Adrenal gland (tissue), 12 donors: ENCODE measurements around the gene KIF26B. TPM values are rescaled to one million over a fixed set of nuclear protein-coding genes. Genes with fewer than 3 reads are reported as not detected.

ENCODE experiments used
- DNase-seq, 7 donors: peaks; one replicate each; pipeline ENCODE4 v3.0.0-alpha.2; 2019 to 2020
- H3K27ac ChIP-seq, 5 donors: fragments of 200-600 bp; sonication (generic) in 4 of 5; 1 replicate in 3 of 5; 2 replicates in 2 of 5; pipeline versions ENCODE4 v1.5.1 to v1.8.0; 2016 to 2020; ENCODE audit warnings: mild to moderate bottlenecking in 1 of 5
- H3K27me3 ChIP-seq: fragments of 200-600 bp; 2 replicates; pipeline ENCODE4 v1.8.0; 2021
- H3K36me3 ChIP-seq, 2 donors: fragments of 200-600 bp; replicated peaks in 1 of 2; 1 replicate in 1 of 2; 2 replicates in 1 of 2; pipeline versions ENCODE4 v1.5.1 to v1.8.0; 2018 to 2022
- H3K4me1 ChIP-seq, 2 donors: fragments of 200-600 bp; replicated peaks in 1 of 2; 1 replicate in 1 of 2; 2 replicates in 1 of 2; pipeline versions ENCODE4 v1.5.1 to v1.8.0; 2018 to 2021
- H3K4me3 ChIP-seq, 4 donors: fragments of 200-600 bp; sonication (generic) in 3 of 4; one replicate each; pipeline ENCODE4 v1.5.1; 2016 to 2018
- H3K9me3 ChIP-seq, 3 donors: fragments of 200-600 bp; sonication (generic) in 1 of 3; replicated peaks in 1 of 3; 1 replicate in 2 of 3; 2 replicates in 1 of 3; pipeline versions ENCODE4 v1.5.1 to v1.8.0; 2016 to 2021
- POLR2A ChIP-seq, 2 donors: fragments of 450-650 bp; IDR thresholded peaks; one replicate each; pipeline ENCODE4 v1.6.1; 2017; ENCODE audit warnings: antibody characterized with exemption in 2 of 2, mild to moderate bottlenecking in 2 of 2, moderate library complexity in 1 of 2
- WGBS, 4 donors: extraction: QIAGEN DNeasy Blood & Tissue Kit in 2 of 4; methylation state at CpG; one replicate each; pipeline versions ENCODE4 v1.1.5 to v1.1.7; 2013 to 2017; 5-methylcytosine and 5-hydroxymethylcytosine counted together
- intact Hi-C, 2 donors: fragments of 100-400 bp; cut with DNase I; formaldehyde crosslinking; loops; one replicate each; pipeline versions ENCODE4 v1.14.1 to v1.15.0; 2022 to 2023
- polyA plus RNA-seq, 3 donors: library from polyadenylated mRNA; stranded (reverse); fragments of 200-250 nt in 2 of 3; fragments of 350-450 nt in 1 of 3; fragmentation: Illumina TruSeq in 1 of 3; extraction: RNeasy Lipid Tissue Mini Kit (QIAGEN cat#74804) in 1 of 3; gene quantifications; one replicate each; pipeline ENCODE4 v1.2.3, GENCODE V29; 2013 to 2014
- total RNA-seq, 9 donors: library from RNA; depleted of rRNA in 4 of 9; stranded (reverse); fragments of >200 nt in 4 of 9; fragments of 120-200 nt in 1 of 9; fragmentation: NEBNext Ultra II Directional in 1 of 9; extraction: Animal tissue kit (Norgen Biotek cat#: 25700) in 1 of 9; gene quantifications; one replicate each; pipeline versions ENCODE4 v1.1.0 to v1.2.4, GENCODE V29; 2013 to 2023
- TF ChIP-seq, protein P1 (sequence below), 6 experiments: fragments of 450-650 bp in 4 of 6; fragments of 200-600 bp in 2 of 6; sonication (generic) in 1 of 6; IDR thresholded peaks; 1 replicate in 5 of 6; 2 replicates in 1 of 6; pipeline versions ENCODE4 v1.5.1 to v1.8.0; 2016 to 2021; ENCODE audit warnings: antibody characterized with exemption in 6 of 6, mild to moderate bottlenecking in 2 of 6, moderate library complexity in 1 of 6
- donor health status: healthy with polysubstance abuse.
- donor health status: Bipolar disorder and iron deficiency.
- donor health status: DM: yes; HTN: yes; CAD: no.
- donor health status: DM: no; HTN: no; CAD: no.
- donor health status: DM: no; HTN: no; CAD: no.
- donor health status: DM: yes; HTN: yes; CAD: no.

The KIF26B gene
- total and polyA plus RNA-seq, 12 donors, result 0.20 to 4.6 (median 2.6) TPM

DNA sequence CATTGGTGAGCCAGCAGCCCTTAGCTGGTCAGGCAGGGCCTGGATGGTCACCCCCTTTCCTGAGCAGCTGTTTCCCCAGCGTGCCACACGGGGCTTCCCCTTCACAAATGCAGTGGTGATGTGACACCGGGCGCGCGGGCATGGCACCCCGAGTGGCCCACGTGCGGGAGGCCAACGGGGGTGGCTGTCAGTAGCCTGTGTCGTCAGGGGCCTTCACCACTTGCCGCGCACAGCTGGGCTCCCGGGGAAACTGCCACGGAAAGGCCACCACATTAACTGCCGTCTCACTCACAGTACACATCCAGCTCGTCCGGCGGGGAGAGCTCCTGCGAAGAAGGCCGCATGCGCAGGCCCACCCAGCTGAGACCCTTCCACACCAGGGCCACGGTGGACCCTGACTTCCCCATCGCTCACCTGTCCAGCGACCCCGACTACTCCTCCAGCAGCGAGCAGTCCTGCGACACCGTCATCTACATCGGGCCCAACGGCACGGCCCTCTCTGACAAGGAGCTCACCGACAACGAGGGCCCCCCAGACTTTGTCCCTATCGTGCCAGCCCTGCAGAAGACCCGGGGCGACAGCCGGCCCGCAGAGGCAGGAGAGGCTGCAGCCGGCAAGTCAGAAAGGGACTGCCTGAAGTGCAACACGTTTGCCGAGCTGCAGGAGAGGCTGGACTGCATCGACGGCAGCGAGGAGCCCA lies 530.5 kb downstream of the KIF26B start:
- intact Hi-C loops, result no loop called here
- Histone ChIP-seq H3K9me3 (no peaks in the 10 kb centered on the region), H3K4me1 (no peaks in the 10 kb centered on the region), H3K27ac (no peak overlapping the region), H3K36me3 (no peaks in the 10 kb centered on the region), H3K27me3 (no peaks in the 10 kb centered on the region), H3K4me3 (no peak overlapping the region)
- DNase-seq, result peak in 1 of 7 donors; percentile 34
- TF ChIP-seq, protein P1, sequence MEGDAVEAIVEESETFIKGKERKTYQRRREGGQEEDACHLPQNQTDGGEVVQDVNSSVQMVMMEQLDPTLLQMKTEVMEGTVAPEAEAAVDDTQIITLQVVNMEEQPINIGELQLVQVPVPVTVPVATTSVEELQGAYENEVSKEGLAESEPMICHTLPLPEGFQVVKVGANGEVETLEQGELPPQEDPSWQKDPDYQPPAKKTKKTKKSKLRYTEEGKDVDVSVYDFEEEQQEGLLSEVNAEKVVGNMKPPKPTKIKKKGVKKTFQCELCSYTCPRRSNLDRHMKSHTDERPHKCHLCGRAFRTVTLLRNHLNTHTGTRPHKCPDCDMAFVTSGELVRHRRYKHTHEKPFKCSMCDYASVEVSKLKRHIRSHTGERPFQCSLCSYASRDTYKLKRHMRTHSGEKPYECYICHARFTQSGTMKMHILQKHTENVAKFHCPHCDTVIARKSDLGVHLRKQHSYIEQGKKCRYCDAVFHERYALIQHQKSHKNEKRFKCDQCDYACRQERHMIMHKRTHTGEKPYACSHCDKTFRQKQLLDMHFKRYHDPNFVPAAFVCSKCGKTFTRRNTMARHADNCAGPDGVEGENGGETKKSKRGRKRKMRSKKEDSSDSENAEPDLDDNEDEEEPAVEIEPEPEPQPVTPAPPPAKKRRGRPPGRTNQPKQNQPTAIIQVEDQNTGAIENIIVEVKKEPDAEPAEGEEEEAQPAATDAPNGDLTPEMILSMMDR (IDR thresholded peaks at IDR 0.05), result no peak
- TF ChIP-seq POLR2A (IDR thresholded peaks at IDR 0.05), result no peak
- WGBS, 4 donors, result 94 to 96% (median 95%) methylated on average over 19 to 45 of the region's 45 CpGs

DNA sequence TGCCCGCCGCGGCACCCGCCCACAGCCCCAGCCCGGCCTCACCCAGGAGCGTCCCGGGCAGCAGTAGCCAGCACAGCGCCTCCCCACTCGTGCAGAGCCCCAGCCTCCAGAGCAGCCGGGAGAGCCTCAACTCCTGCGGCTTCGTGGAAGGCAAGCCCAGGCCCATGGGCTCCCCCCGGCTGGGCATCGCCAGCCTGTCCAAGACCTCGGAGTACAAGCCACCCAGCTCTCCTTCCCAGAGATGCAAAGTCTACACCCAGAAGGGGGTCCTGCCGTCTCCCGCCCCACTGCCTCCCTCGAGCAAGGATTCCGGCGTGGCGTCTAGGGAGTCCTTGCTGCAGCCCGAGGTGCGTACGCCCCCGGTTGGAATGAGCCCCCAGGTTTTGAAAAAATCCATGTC lies 531.2 kb downstream of the KIF26B start:
- H3K4me1 ChIP-seq, result no peaks in the 10 kb centered on the region
- intact Hi-C loops, result no loop called here
- H3K9me3 ChIP-seq, result no peaks in the 10 kb centered on the region
- H3K4me3 ChIP-seq, result no peak overlapping the region
- no peak for TF ChIP-seq POLR2A (IDR thresholded peaks at IDR 0.05)
- TF ChIP-seq, protein P1 (IDR thresholded peaks at IDR 0.05), result no peak
- no peak overlapping the region for H3K27ac ChIP-seq
- no peaks in the 10 kb centered on the region for H3K36me3 ChIP-seq
- 95 to 97% (median 96%) methylated on average over 13 to 25 of the region's 25 CpGs for WGBS, 4 donors
- H3K27me3 ChIP-seq, result no peaks in the 10 kb centered on the region
- peak in 1 of 7 donors; percentile 24 for DNase-seq

GRCh38 chr1:245686446-245687030 lies 531.8 kb downstream of the KIF26B start:
- no peaks in the 10 kb centered on the region for H3K36me3 ChIP-seq
- no peak overlapping the region for H3K4me3 ChIP-seq
- intact Hi-C loops, result no loop called here
- H3K4me1 ChIP-seq, result no peaks in the 10 kb centered on the region
- H3K27ac ChIP-seq, result no peak overlapping the region
- H3K9me3 ChIP-seq, result no peaks in the 10 kb centered on the region
- 90 to 97% (median 94%) methylated on average over 14 to 30 of the region's 30 CpGs for whole genome bisulfite sequencing, 4 donors
- no peak for TF ChIP-seq POLR2A (IDR thresholded peaks at IDR 0.05)
- TF ChIP-seq, protein P1 (IDR thresholded peaks at IDR 0.05), result no peak
- DNase-seq, result peak in 1 of 7 donors; percentile 34
- no peaks in the 10 kb centered on the region for H3K27me3 ChIP-seq

DNA sequence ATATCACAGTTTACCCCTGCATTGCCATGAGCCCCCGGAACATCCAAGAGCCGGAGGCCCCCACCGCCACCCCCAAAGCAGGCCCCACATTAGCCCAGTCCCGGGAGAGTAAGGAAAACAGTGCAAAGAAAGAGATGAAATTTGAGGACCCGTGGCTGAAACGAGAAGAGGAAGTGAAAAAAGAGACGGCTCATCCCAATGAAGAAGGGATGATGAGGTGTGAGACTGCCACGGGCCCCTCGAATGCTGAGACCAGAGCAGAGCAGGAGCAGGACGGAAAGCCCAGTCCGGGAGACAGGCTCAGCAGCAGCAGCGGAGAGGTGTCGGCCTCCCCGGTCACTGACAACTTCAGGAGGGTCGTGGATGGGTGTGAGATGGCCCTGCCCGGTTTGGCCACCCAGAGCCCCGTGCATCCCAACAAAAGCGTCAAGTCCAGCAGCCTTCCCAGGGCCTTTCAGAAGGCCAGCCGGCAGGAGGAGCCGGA lies 532.4 kb downstream of the KIF26B start:
- TF ChIP-seq, protein P1 (IDR thresholded peaks at IDR 0.05), result peak in 1 of 6 experiments; percentile 3
- no peak for TF ChIP-seq POLR2A (IDR thresholded peaks at IDR 0.05)
- no peaks in the 10 kb centered on the region for H3K9me3 ChIP-seq
- 80 to 90% (median 85%) methylated on average over 16 to 20 of the region's 20 CpGs for WGBS, 4 donors
- H3K36me3 ChIP-seq, result no peaks in the 10 kb centered on the region
- H3K4me3 ChIP-seq, result no peak overlapping the region
- H3K27me3 ChIP-seq, result no peaks in the 10 kb centered on the region
- H3K27ac ChIP-seq, result no peak overlapping the region
- intact Hi-C loops, result no loop called here
- no peaks in the 10 kb centered on the region for H3K4me1 ChIP-seq
- peak in 2 of 7 donors; percentile 10 to 36 for DNase-seq
